ENCODE data around the gene CLEC16A.

CLEC16A gene

DNA sequence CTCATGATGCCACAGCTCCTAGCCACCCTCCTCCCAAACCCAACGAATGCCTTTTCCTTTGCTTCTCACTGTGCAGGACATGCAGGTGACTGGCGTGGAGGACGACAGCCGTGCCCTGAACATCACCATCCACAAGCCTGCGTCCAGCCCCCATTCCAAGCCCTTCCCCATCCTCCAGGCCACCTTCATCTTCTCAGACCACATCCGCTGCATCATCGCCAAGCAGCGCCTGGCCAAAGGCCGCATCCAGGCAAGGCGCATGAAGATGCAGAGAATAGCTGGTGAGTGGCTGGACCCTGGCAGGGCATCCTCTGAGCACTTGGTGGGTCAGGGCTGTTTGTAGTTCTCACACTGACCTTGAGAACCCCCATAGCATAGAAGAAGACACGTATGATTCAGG lies 179.3 kb downstream of the CLEC16A start:
- no peak for DNase-seq (ENCODE audit: low read depth in 2 of 2)

DNA sequence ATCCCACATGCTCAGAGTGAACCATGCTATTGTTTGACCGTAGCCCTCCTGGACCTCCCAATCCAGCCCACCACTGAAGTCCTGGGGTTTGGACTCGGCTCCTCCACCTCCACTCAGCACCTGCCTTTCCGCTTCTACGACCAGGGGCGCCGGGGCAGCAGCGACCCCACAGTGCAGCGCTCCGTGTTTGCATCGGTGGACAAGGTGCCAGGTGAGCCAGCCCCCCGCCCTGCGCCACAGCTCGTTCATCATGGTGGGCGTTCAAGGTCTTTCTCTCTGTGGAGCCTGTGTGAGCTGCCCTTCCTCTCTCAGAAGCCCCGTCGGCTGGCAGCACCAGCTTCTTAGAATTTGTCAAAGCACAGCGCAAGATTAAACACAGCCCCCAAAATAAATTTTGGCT lies 181.6 kb downstream of the CLEC16A start:
- no peak for DNase-seq (ENCODE audit: low read depth in 2 of 2)

DNA sequence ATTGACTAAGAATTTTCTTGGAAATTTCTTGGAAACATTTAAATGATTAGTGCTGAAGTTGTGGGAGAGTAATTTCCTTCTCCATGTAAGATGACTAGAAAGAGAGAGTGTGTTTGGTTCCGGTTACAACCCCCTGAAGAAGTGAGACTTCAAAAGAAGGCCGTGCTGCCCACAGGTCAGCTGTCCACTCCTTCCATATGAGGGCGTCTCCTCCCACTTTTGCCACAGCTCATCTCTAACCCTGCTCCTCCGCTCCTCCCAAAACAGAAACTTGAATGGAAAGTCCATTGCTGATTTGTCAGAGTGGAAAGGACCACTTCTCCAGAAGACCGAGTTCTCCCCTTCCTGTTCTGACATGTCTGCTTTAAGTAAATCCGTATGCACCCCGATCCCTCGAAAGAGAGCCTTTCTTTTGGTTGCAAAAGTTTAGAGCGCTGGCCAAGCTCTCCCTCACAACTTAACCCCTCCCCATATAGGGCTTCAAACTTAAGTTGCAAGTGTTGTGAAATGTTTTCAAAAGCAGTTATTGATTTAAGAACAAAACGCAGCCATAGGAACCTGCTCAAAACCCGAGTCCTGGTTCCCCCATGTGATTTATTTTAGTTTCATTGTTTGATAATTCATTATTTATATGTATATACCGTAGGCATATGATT lies 182.2 kb downstream of the CLEC16A start:
- no peak for DNase-seq (ENCODE audit: low read depth in 2 of 2)

DNA sequence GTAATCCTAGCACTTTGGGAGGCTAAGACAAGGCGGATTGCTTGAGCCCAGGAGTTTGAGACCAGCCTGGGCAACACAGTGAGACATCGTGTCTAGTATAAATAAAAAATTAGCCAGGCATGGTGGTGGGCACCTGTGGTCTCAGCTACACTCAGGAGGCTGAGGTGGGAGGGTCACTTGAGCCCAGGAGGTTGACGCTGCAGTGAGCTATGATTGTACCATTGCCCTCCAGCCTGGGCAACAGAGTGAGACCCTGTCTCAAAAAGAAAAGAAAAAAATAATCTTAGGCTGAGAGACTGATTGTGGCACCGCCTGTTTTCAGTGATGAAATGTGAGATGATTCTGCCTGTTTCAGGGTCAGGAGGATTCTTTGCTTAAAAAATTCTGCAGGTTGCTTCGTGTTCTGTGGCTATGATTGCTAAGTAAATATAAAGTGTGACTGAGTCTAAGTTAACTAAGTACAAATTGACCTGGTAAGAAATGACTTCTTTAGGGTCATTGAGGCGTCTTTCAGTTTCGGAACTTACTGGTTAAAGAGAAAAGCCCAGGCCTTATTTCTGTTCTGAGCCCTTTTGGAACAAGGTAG lies 183.3 kb downstream of the CLEC16A start:
- DNase-seq (ENCODE audit: low read depth in 2 of 2) = no peak

DNA sequence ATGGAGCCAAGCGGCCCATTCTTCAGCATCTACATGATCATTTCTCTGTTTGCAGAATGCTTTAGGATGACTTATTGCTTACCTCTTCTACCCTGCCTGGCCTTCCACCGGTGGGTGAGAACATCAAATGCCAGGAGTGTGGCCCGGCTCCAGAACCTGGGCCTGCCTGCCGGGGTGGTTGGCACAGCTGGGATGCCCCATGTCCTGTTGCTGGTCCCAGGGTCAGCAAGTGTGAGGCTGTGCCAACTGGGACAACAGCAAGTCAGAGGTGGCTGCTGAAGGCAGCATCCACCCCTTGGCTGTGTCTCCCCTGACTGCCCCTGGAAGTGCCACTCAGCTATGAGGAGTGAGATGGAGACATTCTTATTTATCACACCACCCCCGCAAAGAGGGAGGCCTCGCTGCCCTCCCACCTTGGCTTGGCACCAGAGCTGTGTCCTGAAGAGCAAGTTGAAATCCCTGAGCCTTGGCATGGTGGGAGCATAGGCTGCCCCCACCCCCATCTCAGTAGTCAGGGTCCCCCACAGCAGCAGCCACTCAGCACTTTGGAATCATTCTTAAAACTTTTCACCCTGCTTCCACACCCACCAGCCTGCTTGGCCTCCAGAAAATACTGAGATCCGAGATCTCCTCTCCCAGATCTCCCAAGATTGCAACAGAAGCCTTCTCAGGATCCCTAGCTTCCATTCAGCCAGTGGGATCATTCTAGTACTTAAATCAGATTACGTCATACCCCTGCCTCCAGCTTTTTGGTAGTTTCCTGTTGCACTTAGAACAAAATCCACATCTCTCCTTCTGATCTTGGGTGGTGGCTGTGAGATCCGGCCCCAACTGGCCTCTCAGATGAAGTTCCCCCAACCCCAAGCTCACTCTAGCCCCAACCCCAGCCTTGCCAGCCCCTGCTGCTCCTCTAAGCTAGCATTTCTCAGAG lies 184.1 kb downstream of the CLEC16A start:
- no peak for DNase-seq (ENCODE audit: low read depth in 2 of 2)

DNA sequence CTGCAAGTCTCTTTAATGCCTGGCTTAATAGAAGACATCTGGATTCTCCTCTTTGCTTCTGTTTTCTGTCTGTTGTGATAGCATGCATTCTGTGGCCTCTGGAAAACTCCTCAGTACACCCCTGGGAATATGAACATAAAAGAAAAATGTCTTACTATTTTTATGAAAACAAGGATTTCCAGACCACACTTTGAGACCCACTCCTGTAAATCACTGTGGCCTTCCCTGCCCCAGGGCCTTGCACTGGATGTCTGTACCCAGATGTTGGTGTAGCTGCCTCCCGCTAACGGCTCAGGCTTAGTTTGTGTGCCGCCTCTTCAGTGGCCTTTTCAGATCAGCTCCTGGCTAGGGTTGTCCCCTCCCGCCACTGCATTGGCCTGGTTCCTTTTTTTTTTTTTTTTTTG lies 185.0 kb downstream of the CLEC16A start:
- no peak for DNase-seq (ENCODE audit: low read depth in 2 of 2)

DNA sequence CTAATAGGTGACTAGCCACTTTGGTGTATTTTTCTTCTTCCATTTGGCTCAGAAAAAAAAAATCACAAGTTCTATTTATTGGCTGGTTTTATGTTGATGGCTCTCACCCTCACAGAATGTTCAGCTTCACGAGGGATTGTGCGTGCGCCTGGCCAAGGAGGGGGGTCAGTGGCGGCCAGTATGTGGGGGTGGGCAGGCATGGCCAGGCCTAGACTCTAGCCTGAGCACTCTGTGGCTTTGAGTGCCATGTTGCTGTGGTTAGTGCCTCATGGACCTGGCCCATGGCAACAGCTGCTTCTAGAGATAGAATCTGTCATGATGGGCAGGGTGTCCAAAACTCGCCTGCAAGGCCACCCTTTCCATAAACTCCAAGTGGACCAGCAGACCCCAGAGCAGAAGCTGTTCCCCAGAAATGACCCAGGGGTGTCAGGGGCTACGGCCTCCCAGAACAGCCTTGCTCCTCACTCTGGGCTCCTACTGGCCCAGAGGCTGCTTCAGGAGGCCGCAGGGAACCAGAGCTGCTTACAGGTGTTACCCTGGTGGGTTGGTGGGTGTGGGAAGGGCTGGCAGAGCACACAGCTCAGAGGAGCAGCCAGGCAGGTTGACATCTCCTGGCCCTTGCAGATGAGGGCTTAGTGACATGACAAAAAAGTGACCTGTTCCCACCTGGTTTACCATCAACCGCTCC lies 186.8 kb downstream of the CLEC16A start:
- no peak for DNase-seq (ENCODE audit: low read depth in 2 of 2)

DNA sequence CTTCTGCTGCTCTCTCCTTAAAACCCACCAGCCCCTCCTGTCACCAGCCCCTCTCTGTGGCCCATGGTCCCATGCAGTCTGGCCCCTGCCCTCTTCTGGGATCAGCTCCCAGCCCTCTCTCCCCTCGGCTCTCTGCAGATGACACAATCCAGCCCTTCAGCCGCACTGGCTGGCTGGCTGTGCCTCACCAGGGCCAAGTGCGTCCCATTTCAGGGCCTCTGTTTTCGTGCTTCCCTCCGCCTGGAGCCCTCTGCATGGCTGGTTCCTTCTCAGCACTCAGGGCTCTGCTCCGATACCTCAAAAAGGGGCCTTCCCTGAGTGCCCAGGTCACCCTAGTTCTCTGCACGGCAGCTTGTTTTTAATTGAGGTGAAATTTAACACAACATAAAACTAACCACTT lies 187.3 kb downstream of the CLEC16A start:
- no peak for DNase-seq (ENCODE audit: low read depth in 2 of 2)

DNA sequence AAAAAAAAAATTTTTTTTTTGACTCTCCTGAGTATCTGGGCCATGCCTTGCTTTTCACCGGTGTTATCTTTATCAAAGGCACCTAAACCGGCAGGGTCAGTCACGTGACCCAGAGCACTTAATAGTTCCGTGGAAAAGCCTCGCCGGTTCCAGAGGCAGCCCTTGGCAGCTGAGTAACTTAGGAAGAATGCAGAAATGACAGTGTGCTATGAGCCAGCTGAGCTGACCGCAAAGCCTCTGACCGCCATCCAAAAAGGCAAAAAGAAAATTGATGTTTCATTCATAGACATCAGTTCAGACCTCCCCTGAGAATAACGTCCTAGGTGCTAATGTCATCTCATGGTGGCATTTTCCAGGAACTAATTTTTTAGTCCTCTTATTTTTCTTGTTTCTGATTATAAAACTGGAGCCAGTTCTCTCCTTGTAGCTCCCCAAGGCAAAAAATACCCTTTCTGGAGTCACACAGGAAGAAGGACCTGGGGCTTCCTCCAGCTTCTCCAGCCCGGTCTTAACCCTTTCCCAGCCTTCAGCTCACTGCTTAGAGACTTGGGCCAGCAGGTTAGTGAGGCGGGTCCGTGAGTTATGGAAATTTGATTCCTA lies 189.1 kb downstream of the CLEC16A start:
- no peak for DNase-seq (ENCODE audit: low read depth in 2 of 2)

DNA sequence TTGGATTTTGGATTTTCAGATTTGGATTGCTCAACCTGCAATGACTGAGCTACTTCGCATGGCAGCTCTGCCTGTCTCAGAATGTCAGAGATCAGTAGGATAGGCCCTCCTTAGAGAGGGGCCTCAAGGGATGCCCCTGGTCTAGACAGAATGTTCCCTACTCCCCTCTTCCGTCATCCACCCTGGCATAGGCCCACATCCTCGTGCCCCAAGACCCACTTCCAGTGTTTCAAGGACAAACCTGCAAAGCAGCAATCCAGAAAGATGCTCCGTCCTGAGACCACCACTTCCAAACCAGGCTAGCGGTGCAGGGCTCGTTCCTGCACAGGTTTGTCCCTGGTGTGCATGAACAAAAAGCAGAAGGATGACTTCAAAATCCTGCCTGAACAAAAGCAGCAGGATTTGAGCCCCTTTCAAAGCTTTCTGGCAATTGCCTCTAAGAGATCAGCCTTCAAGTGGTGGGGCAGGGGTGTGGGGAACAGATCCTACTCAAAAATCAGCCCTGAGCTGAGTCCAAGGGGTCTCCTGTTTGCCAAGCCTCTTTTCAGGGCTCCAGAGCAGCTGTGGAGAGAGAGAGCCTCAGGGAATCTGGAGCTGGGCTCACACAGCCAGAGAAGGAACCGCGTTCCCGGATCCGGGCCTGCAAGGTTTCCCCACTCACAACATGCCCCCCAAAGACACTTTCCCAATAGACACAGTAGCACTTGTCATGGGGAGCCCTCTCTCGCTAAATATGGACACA lies 190.5 kb downstream of the CLEC16A start:
- DNase-seq (ENCODE audit: low read depth in 2 of 2) = no peak

DNA sequence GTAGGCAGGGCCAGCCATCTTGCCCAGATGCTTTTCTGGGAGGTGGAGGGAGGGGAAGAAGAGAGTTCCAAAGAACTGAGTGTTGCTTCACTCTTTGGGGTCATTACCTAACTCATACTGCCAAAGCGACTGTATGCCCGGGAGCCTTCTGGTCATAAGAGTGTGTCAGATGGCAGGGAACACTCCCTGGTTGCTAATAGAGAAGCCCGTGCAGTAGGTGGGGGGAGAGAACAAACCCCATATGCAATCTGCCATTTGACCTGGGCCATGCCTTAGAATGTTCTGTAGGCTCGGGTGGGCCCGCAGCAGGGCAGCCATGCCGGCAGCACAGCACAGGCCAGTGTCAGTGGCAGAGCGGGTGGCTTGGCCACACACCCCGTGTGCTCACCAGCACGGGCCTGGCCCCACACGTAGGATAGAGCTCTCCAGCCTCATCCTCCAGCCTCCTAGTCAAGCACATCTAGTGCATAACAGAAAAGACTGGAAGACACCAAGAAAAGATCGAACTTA lies 191.2 kb downstream of the CLEC16A start:
- no peak for DNase-seq (ENCODE audit: low read depth in 2 of 2)

DNA sequence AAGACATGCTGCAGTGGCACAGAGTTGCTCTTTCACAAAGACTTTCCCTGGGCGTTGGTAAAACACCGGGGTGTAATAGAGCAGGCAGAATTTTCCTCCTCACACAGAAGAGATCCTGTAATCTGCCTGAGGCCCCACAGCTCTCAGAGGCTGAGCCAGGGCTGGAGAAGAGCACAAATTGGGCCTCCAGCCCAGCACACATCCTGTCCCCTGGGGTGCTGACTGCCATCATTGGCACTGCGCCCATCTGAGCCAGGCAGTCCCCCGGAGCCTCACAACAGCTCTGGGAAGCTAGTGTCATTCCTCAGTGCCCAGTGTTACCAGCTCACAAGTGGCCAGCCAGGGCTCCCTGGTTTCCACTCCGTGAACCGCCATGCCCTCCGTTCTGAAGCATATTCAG lies 192.2 kb downstream of the CLEC16A start:
- no peak for DNase-seq (ENCODE audit: low read depth in 2 of 2)

DNA sequence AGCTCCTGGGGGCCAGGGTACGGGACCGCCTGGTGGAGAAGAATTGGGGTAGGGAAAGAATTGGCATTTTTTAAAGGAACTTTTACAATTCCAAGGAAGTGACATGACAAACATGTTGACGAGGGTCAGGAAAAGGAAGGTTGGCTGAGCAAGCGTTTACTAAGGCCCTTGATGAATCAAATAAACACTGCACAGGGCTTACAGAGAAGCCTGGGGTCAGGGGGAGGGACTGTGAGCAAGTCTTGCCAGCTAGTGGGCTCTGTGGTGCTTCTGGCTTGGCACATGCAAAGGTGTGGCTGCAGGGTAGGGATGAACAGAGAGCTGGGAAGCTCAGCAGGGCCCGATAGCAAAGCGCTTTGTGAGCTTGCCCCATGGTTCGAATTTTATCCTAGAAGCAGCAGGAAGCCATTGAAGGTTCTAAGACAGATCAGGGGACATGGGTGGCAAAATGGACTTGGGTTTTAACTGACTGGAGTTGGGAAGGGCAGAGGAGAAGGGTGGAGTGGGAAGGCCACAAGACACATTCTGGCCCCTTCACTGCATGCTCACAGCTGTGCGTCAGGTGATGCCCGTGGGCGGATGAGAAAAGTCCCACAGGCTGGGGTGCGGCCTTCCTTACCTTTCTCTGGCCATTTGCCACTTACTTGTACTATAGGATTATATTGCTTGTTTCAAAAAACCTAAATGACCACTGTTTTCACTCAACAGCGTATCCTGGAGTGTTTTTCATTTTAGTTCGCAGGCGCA lies 193.8 kb downstream of the CLEC16A start:
- no peak for DNase-seq (ENCODE audit: low read depth in 2 of 2)

DNA sequence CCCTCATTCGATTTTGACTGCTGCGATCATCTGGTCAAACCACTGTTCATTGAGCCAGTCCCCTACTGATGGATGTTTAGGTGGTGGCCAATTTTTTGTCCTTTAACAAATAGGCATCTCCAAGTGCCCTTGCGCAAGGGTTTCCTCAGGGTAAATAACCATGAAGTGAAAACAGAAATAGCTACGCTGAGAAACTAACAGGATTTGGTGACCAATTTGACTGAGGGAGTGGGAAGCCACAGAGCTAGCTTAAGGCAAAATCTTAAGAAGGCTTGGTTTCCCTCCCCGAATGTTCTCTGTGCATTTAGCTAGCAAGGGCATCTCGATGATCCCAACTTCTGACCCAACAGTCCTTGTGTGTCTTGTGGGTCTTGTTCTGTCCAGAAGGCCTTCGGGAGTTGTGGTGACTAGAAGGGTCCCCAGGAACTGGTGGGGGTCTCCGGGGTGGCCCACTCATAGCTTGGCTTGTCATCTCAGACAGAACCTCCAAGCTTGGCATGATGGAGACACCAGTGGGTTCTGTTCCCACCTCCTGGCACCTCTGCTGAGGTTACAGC lies 194.5 kb downstream of the CLEC16A start:
- DNase-seq (ENCODE audit: low read depth in 2 of 2) = no peak

DNA sequence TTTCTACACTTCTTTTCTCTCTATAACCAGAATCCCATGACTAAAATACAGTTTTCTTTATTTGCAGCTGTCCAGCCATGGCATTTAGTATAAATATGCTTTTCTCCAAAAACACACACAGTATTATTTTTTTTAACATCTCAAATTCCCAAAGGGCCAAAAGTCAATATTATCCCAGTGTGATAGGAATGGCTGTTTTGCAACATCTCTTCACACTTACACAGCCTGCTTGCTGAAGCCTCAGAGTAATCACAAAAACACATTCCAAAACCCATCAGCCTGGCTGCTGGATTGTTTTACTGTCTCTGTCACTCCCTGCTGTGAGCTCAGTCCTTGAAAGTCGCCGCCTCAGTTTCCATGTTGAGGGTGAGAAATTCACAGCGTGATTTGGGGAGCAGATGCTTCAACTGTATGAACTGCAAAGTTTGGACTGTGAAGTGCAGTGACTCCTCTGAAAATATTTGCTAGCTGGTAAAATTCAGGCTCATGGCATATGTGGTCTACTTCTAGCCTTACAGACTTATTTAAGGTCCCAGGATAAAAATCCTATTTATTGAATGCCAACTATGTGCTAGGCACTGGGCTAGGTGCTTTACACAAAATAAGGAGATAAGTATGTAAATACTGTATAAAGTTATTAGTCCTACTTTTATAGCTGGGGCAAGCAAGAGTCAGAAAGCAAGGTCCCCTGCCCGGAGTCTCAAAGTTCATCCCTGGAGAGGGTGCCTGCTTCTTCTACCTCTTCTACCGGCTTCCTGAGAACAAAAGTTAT lies 195.1 kb downstream of the CLEC16A start:
- no peak for DNase-seq (ENCODE audit: low read depth in 2 of 2)

DNA sequence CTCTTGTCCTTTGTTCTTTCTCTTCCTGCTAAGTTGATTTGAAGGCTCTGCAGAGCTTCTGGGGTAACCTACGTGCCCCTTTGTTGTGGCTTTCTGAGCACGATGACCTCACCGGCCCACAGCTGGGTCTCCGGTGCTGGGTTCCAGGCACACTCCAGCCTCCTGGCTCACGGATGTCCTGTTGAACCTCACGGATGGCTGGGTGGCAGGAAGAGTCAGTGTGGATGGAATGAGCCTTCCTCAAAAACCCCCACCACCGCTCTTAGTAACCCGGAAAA lies 195.7 kb downstream of the CLEC16A start:
- peak in 1 of 2 donors; percentile 50 for DNase-seq (ENCODE audit: low read depth in 2 of 2)

DNA sequence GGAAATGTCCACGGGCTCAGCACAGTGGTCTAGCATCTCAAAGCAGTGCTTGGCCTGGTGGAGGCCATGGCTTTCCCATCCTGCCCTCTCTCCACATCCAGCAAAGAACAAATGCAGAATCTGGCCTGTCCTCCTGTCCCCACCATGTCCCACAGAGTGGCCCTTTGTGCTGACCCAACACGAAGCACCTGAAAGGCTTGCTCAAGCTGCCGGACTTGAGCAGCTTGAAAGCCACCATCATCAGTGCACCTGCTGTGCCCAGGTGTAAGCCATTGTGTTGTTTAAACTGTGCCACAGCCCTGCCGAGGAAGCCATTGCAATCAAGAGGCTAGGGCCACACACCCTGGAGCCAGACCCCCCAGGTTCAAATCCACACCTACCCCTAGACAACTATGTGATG lies 196.1 kb downstream of the CLEC16A start:
- no peak for DNase-seq (ENCODE audit: low read depth in 2 of 2)

DNA sequence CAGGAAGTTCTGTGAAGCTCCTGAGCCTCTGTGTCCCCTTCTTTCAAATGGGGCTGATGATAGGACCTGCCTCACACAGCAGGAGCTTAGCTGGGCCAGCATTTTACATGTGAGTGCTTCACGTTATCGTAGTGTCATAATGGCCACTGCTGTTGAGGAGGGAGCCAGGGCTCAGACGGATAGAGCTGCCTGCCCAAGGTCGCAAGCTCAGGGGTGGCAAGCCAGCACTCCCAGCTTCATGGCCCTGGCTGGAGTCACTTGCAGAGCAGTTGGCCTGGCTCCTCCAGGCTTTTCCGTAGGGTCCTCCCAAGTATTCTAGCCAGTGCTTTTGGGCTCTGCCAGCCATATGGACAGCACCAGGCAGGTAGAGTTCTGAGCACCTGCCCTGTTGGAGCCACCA lies 196.5 kb downstream of the CLEC16A start:
- no peak for DNase-seq (ENCODE audit: low read depth in 2 of 2)

Measured in stimulated activated CD8-positive, alpha-beta memory T cell treated with anti-CD3 and anti-CD28 coated beads, Interleukin-2, amount 100 ng/mL, for 48 hours (primary cell).